HEK293 (cell line): Measurements from ENCODE around the gene BLOC1S1.

Experiments used
- CTCF ChIA-PET: fragments of 350-600 bp; formaldehyde crosslinking; extraction: SDS; loops from one replicate; lab custom pipeline; 2021; ENCODE audit warnings: antibody characterized with exemption; lab: Yijun Ruan, JAX
- POLR2A ChIA-PET: fragments of 300-600 bp; formaldehyde crosslinking; extraction: SDS; loops from one replicate; lab custom pipeline; 2020; ENCODE audit warnings: antibody characterized with exemption, inconsistent platforms; lab: Yijun Ruan, JAX
- H3K27ac ChIP-seq: fragments of 200-500 bp; sonication (Bioruptor generic); 2 replicates; pipeline ENCODE4 v1.5.1; 2014; ENCODE audit warnings: low read depth, low read length, control low read depth, inconsistent platforms; ENCODE audit errors: extremely low read depth
- H3K36me3 ChIP-seq, 2 experiments: fragments of 200-500 bp in 1 of 2; sonication (Bioruptor generic) in 1 of 2; 1 replicate in 1 of 2; 2 replicates in 1 of 2; pipeline ENCODE4 v1.5.1; 2014 to 2017; ENCODE audit warnings: inconsistent platforms in 2 of 2, low read length in 2 of 2; ENCODE audit not compliant: control insufficient read depth in 2 of 2, insufficient read depth in 1 of 2
- H3K4me1 ChIP-seq: fragments of 200-500 bp; sonication (Bioruptor generic); 2 replicates; pipeline ENCODE4 v1.5.1; 2014; ENCODE audit warnings: mild to moderate bottlenecking, low read length, inconsistent platforms; ENCODE audit not compliant: control insufficient read depth, insufficient read depth
- H3K4me3 ChIP-seq: 2 replicates; pipeline ENCODE4 v1.5.1; 2011; ENCODE audit warnings: low read depth, mild to moderate bottlenecking, control low read depth, low read length, moderate library complexity
- H3K9me3 ChIP-seq: fragments of 200-500 bp; sonication (Bioruptor generic); 2 replicates; pipeline ENCODE4 v1.5.1; 2014; ENCODE audit warnings: low read depth, low read length, inconsistent platforms; ENCODE audit not compliant: control insufficient read depth, insufficient read depth
- BCL6B ChIP-seq: fragments of 450-650 bp; formaldehyde crosslinking; IDR thresholded peaks from 2 replicates; pipeline ENCODE4 v1.5.1; 2017; ENCODE audit warnings: missing biosample characterization, missing genetic modification characterization
- GFI1B ChIP-seq: fragments of 450-650 bp; formaldehyde crosslinking; IDR thresholded peaks from 2 replicates; pipeline ENCODE4 v1.5.1; 2016; ENCODE audit warnings: missing biosample characterization, missing genetic modification characterization
- HIC1 ChIP-seq: fragments of 450-650 bp; formaldehyde crosslinking; IDR thresholded peaks from 2 replicates; pipeline ENCODE4 v1.5.1; 2016; ENCODE audit warnings: missing biosample characterization, missing genetic modification characterization
- IKZF3 ChIP-seq: fragments of 450-650 bp; IDR thresholded peaks from 2 replicates; pipeline ENCODE4 v1.5.0; 2018; ENCODE audit warnings: missing biosample characterization, mild to moderate bottlenecking, missing genetic modification characterization, moderate library complexity
- KLF1 ChIP-seq: fragments of 450-650 bp; formaldehyde crosslinking; IDR thresholded peaks from 2 replicates; pipeline ENCODE4 v1.5.1; 2016; ENCODE audit warnings: missing biosample characterization, missing genetic modification characterization
- RBAK ChIP-seq: fragments of 450-650 bp; formaldehyde crosslinking; IDR thresholded peaks from 2 replicates; pipeline ENCODE4 v1.5.1; 2016; ENCODE audit warnings: missing biosample characterization, missing genetic modification characterization
- SETDB1 ChIP-seq: IDR thresholded peaks from one replicate; pipeline ENCODE4 v1.6.1; 2017; ENCODE audit warnings: mild to moderate bottlenecking, low read length, moderate library complexity, mixed read lengths; ENCODE audit not compliant: insufficient read length
- YY2 ChIP-seq: fragments of 450-650 bp; formaldehyde crosslinking; IDR thresholded peaks from 2 replicates; pipeline ENCODE4 v1.5.1; 2016; ENCODE audit warnings: missing biosample characterization, missing genetic modification characterization
- ZBTB17 ChIP-seq: fragments of 450-650 bp; formaldehyde crosslinking; IDR thresholded peaks from 2 replicates; pipeline ENCODE4 v1.5.1; 2016; ENCODE audit warnings: missing biosample characterization, missing genetic modification characterization
- ZNF155 ChIP-seq: fragments of 450-650 bp; formaldehyde crosslinking; IDR thresholded peaks from 2 replicates; pipeline ENCODE4 v1.5.1; 2016; ENCODE audit warnings: missing biosample characterization, missing genetic modification characterization
- ZNF2 ChIP-seq: fragments of 450-650 bp; formaldehyde crosslinking; IDR thresholded peaks from 2 replicates; pipeline ENCODE4 v1.5.1; 2016; ENCODE audit warnings: missing biosample characterization, missing genetic modification characterization
- ZNF23 ChIP-seq: fragments of 450-650 bp; formaldehyde crosslinking; IDR thresholded peaks from 2 replicates; pipeline ENCODE4 v1.5.1; 2016; ENCODE audit warnings: missing biosample characterization, missing genetic modification characterization, borderline replicate concordance
- ZNF311 ChIP-seq: fragments of 450-650 bp; formaldehyde crosslinking; IDR thresholded peaks from 2 replicates; pipeline ENCODE4 v1.5.1; 2017; ENCODE audit warnings: missing biosample characterization, missing genetic modification characterization, borderline replicate concordance
- ZNF341 ChIP-seq: fragments of 450-650 bp; formaldehyde crosslinking; IDR thresholded peaks from 2 replicates; pipeline ENCODE4; 2016; ENCODE audit warnings: low read depth, missing biosample characterization, missing genetic modification characterization
- ZNF394 ChIP-seq: fragments of 450-650 bp; formaldehyde crosslinking; IDR thresholded peaks from 2 replicates; pipeline ENCODE4 v1.5.1; 2016; ENCODE audit warnings: missing biosample characterization, missing genetic modification characterization, mild to moderate bottlenecking, moderate library complexity, borderline replicate concordance
- ZNF514 ChIP-seq: fragments of 450-650 bp; formaldehyde crosslinking; IDR thresholded peaks from 2 replicates; pipeline ENCODE4 v1.5.1; 2016; ENCODE audit warnings: missing biosample characterization, missing genetic modification characterization
- ZNF518A ChIP-seq: fragments of 450-650 bp; formaldehyde crosslinking; conservative IDR thresholded peaks from 2 replicates; pipeline ENCODE4 v1.5.1; 2016; ENCODE audit warnings: low read depth, missing biosample characterization, missing genetic modification characterization
- ZNF529 ChIP-seq: fragments of 450-650 bp; formaldehyde crosslinking; IDR thresholded peaks from 2 replicates; pipeline ENCODE4 v1.5.1; 2017; ENCODE audit warnings: missing genetic modification characterization, missing biosample characterization; ENCODE audit not compliant: insufficient replicate concordance
- ZNF704 ChIP-seq: fragments of 450-650 bp; formaldehyde crosslinking; IDR thresholded peaks from 2 replicates; pipeline ENCODE4 v1.5.1; 2016; ENCODE audit warnings: missing biosample characterization, missing genetic modification characterization
- ZNF843 ChIP-seq: fragments of 450-650 bp; formaldehyde crosslinking; IDR thresholded peaks from 2 replicates; pipeline ENCODE4 v1.5.1; 2016; ENCODE audit warnings: missing biosample characterization, missing genetic modification characterization
- ZSCAN23 ChIP-seq: fragments of 450-650 bp; formaldehyde crosslinking; IDR thresholded peaks from 2 replicates; pipeline ENCODE4 v1.5.1; 2016; ENCODE audit warnings: missing biosample characterization, missing genetic modification characterization

BLOC1S1 gene

GRCh38 chr12:55717011-55718007, 1.5 kb downstream of the BLOC1S1 start:
- POLR2A ChIA-PET = interaction anchor here (1.0 to 2.7 kb wide), 4 partner anchors 9 to 12 kb away, joined by 3 to 17 read pairs (median 6); partner anchors contain the start of genes CD63 and ITGA7
- CTCF ChIA-PET = interaction anchor here (0.6 to 3.0 kb wide), 7 partner anchors 10 to 72 kb away, joined by 3 to 21 read pairs (median 3); no protein-coding TSS in a partner anchor
- Histone ChIP-seq H3K9me3 (no peaks in the 10 kb centered on the region), H3K27ac (no peak overlapping the region; the same call in 1 of the 2 replicates), H3K4me1 (peaks cover 13% of the 10 kb centered on the region; the same call in 1 of the 2 replicates), H3K36me3 (peaks cover 0 to 20% of the 10 kb centered on the region in 2 experiments; a peak in 1 of 3 replicates), H3K4me3 (peak overlapping the region; percentile 83)
- TF ChIP-seq ZNF2 = no peak
- TF ChIP-seq RBAK (tag by site-specific recombination) = no peak
- no peak for TF ChIP-seq ZNF155 (tag by site-specific recombination)
- no peak for TF ChIP-seq ZNF529 (tag by site-specific recombination)
- TF ChIP-seq GFI1B (tag by site-specific recombination) = no peak
- no peak for TF ChIP-seq YY2 (tag by site-specific recombination)
- TF ChIP-seq ZNF311 (tag by site-specific recombination) = no peak
- no peak for TF ChIP-seq ZNF843 (tag by site-specific recombination)
- no peak for TF ChIP-seq ZNF518A (tag by site-specific recombination)
- no peak for TF ChIP-seq ZSCAN23 (tag by site-specific recombination)
- 0 out of 2 replicates have a peak, but pooled peaks have one; percentile 6 for TF ChIP-seq KLF1 (tag by site-specific recombination)
- TF ChIP-seq BCL6B (tag by site-specific recombination) = no peak
- TF ChIP-seq ZNF514 (tag by site-specific recombination) = no peak
- TF ChIP-seq SETDB1 = no peak
- TF ChIP-seq HIC1 (tag by site-specific recombination) = 0 out of 2 replicates have a peak, but pooled peaks have one; percentile 31
- no peak for TF ChIP-seq ZNF704 (tag by site-specific recombination)
- no peak for TF ChIP-seq IKZF3 (tag by site-specific recombination)
- peak; percentile 20; the same call in 1 of the 2 replicates for TF ChIP-seq ZBTB17 (tag by site-specific recombination)
- no peak for TF ChIP-seq ZNF23 (tag by site-specific recombination)
- peak; percentile 48; the same call in 1 of the 2 replicates for TF ChIP-seq ZNF394 (tag by site-specific recombination)
- TF ChIP-seq ZNF341 = peak; percentile 61; the same call in 1 of the 2 replicates
